Neural progenitor cell (in vitro differentiated cells): ENCODE results near the gene CMTM8. TPM values are rescaled to one million over a fixed set of nuclear protein-coding genes. Genes with fewer than 3 reads are reported as not detected.

Experiments used
- DNase-seq: peaks from one replicate; pipeline ENCODE4 v3.0.0-alpha.2; 2016; ENCODE audit warnings: low spot score
- H2AFZ ChIP-seq: fragments of 200-600 bp; sonication (generic); replicated peaks from 2 replicates; pipeline ENCODE4 v1.6.1; 2016; ENCODE audit warnings: antibody characterized with exemption
- H3F3A ChIP-seq: fragments of 200-600 bp; sonication (generic); 2 replicates; pipeline ENCODE4 v1.6.1; 2016; ENCODE audit warnings: antibody characterized with exemption, low read depth
- H3K27ac ChIP-seq: fragments of 200-600 bp; sonication (generic); 2 replicates; pipeline ENCODE4 v1.5.1; 2016; ENCODE audit warnings: mild to moderate bottlenecking
- H3K27me3 ChIP-seq: fragments of 200-600 bp; sonication (generic); 2 replicates; pipeline ENCODE4 v1.6.1; 2016; ENCODE audit warnings: mild to moderate bottlenecking, moderate library complexity
- H3K36me3 ChIP-seq: fragments of 200-600 bp; sonication (generic); 2 replicates; pipeline ENCODE4 v1.5.1; 2016
- H3K4me1 ChIP-seq: fragments of 200-600 bp; sonication (generic); 2 replicates; pipeline ENCODE4 v1.6.1; 2016; ENCODE audit warnings: mixed run types
- H3K4me2 ChIP-seq: fragments of 200-600 bp; sonication (generic); 2 replicates; pipeline ENCODE4 v1.6.1; 2016
- H3K4me3 ChIP-seq: fragments of 200-600 bp; sonication (generic); 2 replicates; pipeline ENCODE4 v1.5.1; 2016
- H3K79me2 ChIP-seq: fragments of 200-600 bp; sonication (generic); 2 replicates; pipeline ENCODE4 v1.6.1; 2016; ENCODE audit warnings: low read depth
- H3K9ac ChIP-seq: fragments of 200-600 bp; sonication (generic); 2 replicates; pipeline ENCODE4 v1.6.1; 2016
- H3K9me3 ChIP-seq: fragments of 200-600 bp; sonication (generic); 2 replicates; pipeline ENCODE4 v1.5.1; 2016; ENCODE audit warnings: low read depth
- H4K20me1 ChIP-seq: fragments of 200-600 bp; sonication (generic); 2 replicates; pipeline ENCODE4 v1.6.1; 2016; ENCODE audit warnings: low read depth
- H3K27ac Mint-ChIP-seq: 3 replicates; pipeline ENCODE4 v1.8.0; 2021; ENCODE audit warnings: mixed read lengths
- H3K27me3 Mint-ChIP-seq: 2 replicates; pipeline ENCODE4 v1.8.0; 2022; ENCODE audit warnings: low read depth, mild to moderate bottlenecking, inconsistent platforms, moderate library complexity, mixed read lengths; ENCODE audit not compliant: insufficient read depth
- H3K36me3 Mint-ChIP-seq: 3 replicates; pipeline ENCODE4 v1.8.0; 2021; ENCODE audit warnings: mixed read lengths
- H3K4me1 Mint-ChIP-seq: 3 replicates; pipeline ENCODE4 v1.8.0; 2021; ENCODE audit warnings: mixed read lengths
- H3K4me3 Mint-ChIP-seq: 3 replicates; pipeline ENCODE4 v1.8.0; 2021; ENCODE audit warnings: mild to moderate bottlenecking, moderate library complexity, mixed read lengths
- H3K9me3 Mint-ChIP-seq: 3 replicates; pipeline ENCODE4 v1.8.0; 2020; ENCODE audit warnings: mixed read lengths
- CTCF ChIP-seq: fragments of 200-600 bp; sonication (generic); IDR thresholded peaks from 2 replicates; pipeline ENCODE4 v1.5.1; 2017; ENCODE audit warnings: antibody characterized with exemption, mild to moderate bottlenecking
- EZH2 ChIP-seq: fragments of 200-600 bp; sonication (generic); IDR thresholded peaks from 2 replicates; pipeline ENCODE4 v1.6.1; 2017; ENCODE audit warnings: antibody characterized with exemption, mild to moderate bottlenecking, moderate library complexity
- EZH2phosphoT487 ChIP-seq: fragments of 200-600 bp; sonication (generic); IDR thresholded peaks from 2 replicates; pipeline ENCODE4 v1.6.1; 2017; ENCODE audit warnings: antibody characterized with exemption
- total RNA-seq: library from RNA; depleted of rRNA; stranded (reverse); fragments of >200 nt; gene quantifications from 2 replicates; pipeline ENCODE4 v1.2.3, GENCODE V29; 2015; ENCODE audit warnings: low replicate concordance

Gene CMTM8
- total RNA-seq, 1 donor from 2014 or later: 2.1 TPM

DNA sequence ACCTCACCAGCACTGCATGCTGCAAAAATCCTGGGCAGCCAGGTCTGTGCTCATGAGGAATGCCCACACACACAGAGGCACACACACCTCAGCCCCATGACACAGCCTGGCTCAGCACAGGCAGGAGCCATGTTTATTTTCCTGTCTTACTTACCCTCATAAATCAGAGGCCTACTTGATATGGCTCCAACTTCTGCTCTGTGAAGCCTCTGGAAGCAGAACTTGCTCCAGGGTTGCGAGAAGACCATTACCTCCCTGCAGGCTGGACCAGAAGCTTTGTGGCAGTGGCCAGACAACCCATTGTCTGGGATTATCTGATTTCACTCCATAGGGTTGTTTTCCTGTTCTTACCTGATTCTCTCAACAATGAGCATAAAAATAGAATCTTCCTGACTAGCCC lies 43.8 kb upstream of the CMTM8 start:
- Mint-ChIP-seq H3K4me1 (no peaks in the 10 kb centered on the region), H3K9me3 (no peaks in the 10 kb centered on the region), H3K27ac (no peak overlapping the region), H3K27me3 (peaks cover 12% of the 10 kb centered on the region), H3K4me3 (no peak overlapping the region), H3K36me3 (no peaks in the 10 kb centered on the region)
- Histone ChIP-seq H3K27me3 (no peaks in the 10 kb centered on the region), H3K4me3 (no peak overlapping the region), H3K27ac (no peak overlapping the region), H3K4me2 (no peak overlapping the region), H3K79me2 (no peaks in the 10 kb centered on the region), H3K9ac (no peak overlapping the region), H3K9me3 (no peaks in the 10 kb centered on the region), H2AFZ (peak overlapping the region; percentile 17), H3F3A (no peaks in the 10 kb centered on the region), H3K36me3 (no peaks in the 10 kb centered on the region), H4K20me1 (no peaks in the 10 kb centered on the region), H3K4me1 (no peaks in the 10 kb centered on the region)
- no peak for DNase-seq
- TF ChIP-seq CTCF (no peak), EZH2 (no peak)

- peaks cover 12% of the 10 kb centered on the region for H3K27me3 Mint-ChIP-seq
- no peaks in the 10 kb centered on the region for H3K79me2 ChIP-seq
Measured at GRCh38 chr3:32195995-32196540, 42.4 kb upstream of the CMTM8 start.

GRCh38 chr3:32197991-32198390 lies 40.5 kb upstream of the CMTM8 start:
- Histone ChIP-seq H3K4me3 (no peak overlapping the region), H3K4me1 (no peaks in the 10 kb centered on the region), H3K27ac (no peak overlapping the region), H3K9me3 (no peaks in the 10 kb centered on the region), H3K4me2 (no peak overlapping the region), H2AFZ (no peak overlapping the region), H3K79me2 (no peaks in the 10 kb centered on the region), H4K20me1 (no peaks in the 10 kb centered on the region), H3K36me3 (no peaks in the 10 kb centered on the region), H3F3A (no peaks in the 10 kb centered on the region), H3K9ac (no peak overlapping the region), H3K27me3 (no peaks in the 10 kb centered on the region)
- TF ChIP-seq EZH2phosphoT487: no peak
- H3K27ac Mint-ChIP-seq: no peak overlapping the region
- no peaks in the 10 kb centered on the region for H3K9me3 Mint-ChIP-seq
- H3K4me3 Mint-ChIP-seq: no peak overlapping the region
- no peaks in the 10 kb centered on the region for H3K36me3 Mint-ChIP-seq
- H3K4me1 Mint-ChIP-seq: no peaks in the 10 kb centered on the region
- peaks cover 12% of the 10 kb centered on the region for H3K27me3 Mint-ChIP-seq
- no peak for DNase-seq

More at GRCh38 chr3:32195995-32196540, 42.4 kb upstream of the CMTM8 start:
- H3K4me2 ChIP-seq: no peak overlapping the region
- TF ChIP-seq CTCF (no peak), EZH2phosphoT487 (no peak), EZH2 (no peak)
- H4K20me1 ChIP-seq: no peaks in the 10 kb centered on the region
- no peak overlapping the region for H2AFZ ChIP-seq
- no peaks in the 10 kb centered on the region for H3K4me1 ChIP-seq
- no peaks in the 10 kb centered on the region for H3K36me3 Mint-ChIP-seq
- no peaks in the 10 kb centered on the region for H3K27me3 ChIP-seq
- H3K4me1 Mint-ChIP-seq: no peaks in the 10 kb centered on the region
- no peak overlapping the region for H3K4me3 Mint-ChIP-seq
- no peaks in the 10 kb centered on the region for H3K36me3 ChIP-seq
- H3K9me3 ChIP-seq: no peaks in the 10 kb centered on the region
- H3K9ac ChIP-seq: no peak overlapping the region
- no peak overlapping the region for H3K27ac ChIP-seq
- H3K4me3 ChIP-seq: no peak overlapping the region
- no peak overlapping the region for H3K27ac Mint-ChIP-seq
- H3K9me3 Mint-ChIP-seq: no peaks in the 10 kb centered on the region
- no peak for DNase-seq
- H3F3A ChIP-seq: no peaks in the 10 kb centered on the region

DNA sequence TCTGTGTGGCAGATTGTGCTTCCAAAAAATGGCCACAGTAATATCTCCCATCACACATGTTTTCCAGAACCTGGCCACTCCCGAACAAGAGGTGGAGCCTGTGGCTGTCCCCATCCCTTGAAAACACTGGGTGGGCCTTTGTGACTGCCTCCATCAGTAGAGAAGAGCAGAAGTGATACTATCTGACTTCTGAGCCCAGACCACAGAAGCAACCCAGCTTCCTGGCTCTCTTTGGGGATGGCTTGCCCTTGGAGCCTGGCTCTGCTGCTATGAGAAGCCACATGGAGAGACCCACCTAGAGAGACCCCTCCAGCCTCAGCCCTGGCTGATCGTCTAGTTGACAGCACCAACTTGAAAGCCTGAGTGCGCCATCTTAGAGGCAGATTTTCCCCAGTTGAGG lies 39.8 kb upstream of the CMTM8 start:
- no peak overlapping the region for H3K4me2 ChIP-seq
- no peak for TF ChIP-seq CTCF
- H3K9me3 ChIP-seq: no peaks in the 10 kb centered on the region
- Mint-ChIP-seq H3K27ac (no peak overlapping the region), H3K27me3 (peaks cover 12% of the 10 kb centered on the region), H3K4me1 (no peaks in the 10 kb centered on the region), H3K9me3 (no peaks in the 10 kb centered on the region), H3K36me3 (no peaks in the 10 kb centered on the region), H3K4me3 (no peak overlapping the region)
- H4K20me1 ChIP-seq: no peaks in the 10 kb centered on the region
- H3K4me3 ChIP-seq: no peak overlapping the region
- no peaks in the 10 kb centered on the region for H3K36me3 ChIP-seq
- H2AFZ ChIP-seq: no peak overlapping the region
- H3K27me3 ChIP-seq: no peaks in the 10 kb centered on the region
- no peaks in the 10 kb centered on the region for H3F3A ChIP-seq
- H3K9ac ChIP-seq: no peak overlapping the region
- no peaks in the 10 kb centered on the region for H3K79me2 ChIP-seq
- no peak for DNase-seq
- no peak overlapping the region for H3K27ac ChIP-seq
- no peaks in the 10 kb centered on the region for H3K4me1 ChIP-seq
